Measurements from ENCODE around the gene MGP. TPM values are rescaled to one million over a fixed set of nuclear protein-coding genes. Genes with fewer than 3 reads are reported as not detected.

The MGP gene
- total and polyA plus RNA-seq, 2 of the 4 experiments (the other 2 are of a cell fraction): 1.4 to 2.7 TPM

GRCh38 chr12:14846876-14847580 lies 38.6 kb downstream of the MGP start:
- no peaks in the 10 kb centered on the region for H3K9me1 ChIP-seq (ENCODE audit: insufficient read depth, low read length)
- H3K79me1 ChIP-seq (ENCODE audit: low read depth in 1 of 2, low read length in 2 of 2): no peaks in the 10 kb centered on the region
- H3K56ac ChIP-seq (ENCODE audit: extremely low read depth, insufficient read depth, low read length): no peak overlapping the region
- no peaks in the 10 kb centered on the region for H3K27me3 ChIP-seq (ENCODE audit: control insufficient read depth, insufficient read depth, low read length)
- H4K91ac ChIP-seq (ENCODE audit: insufficient read depth, low read depth, low read length): no peak overlapping the region
- CTCF ChIA-PET: interaction anchor here (1.2 to 1.4 kb wide), 2 partner anchors 37 to 375 kb away, joined by 3 to 5 read pairs; no protein-coding TSS in a partner anchor
- TF ChIP-seq ELK1 (IDR thresholded peaks at IDR 0.05; ENCODE audit: borderline replicate concordance, low read depth, low read length) (no peak), RCOR1 (IDR thresholded peaks at IDR 0.05; ENCODE audit: insufficient replicate concordance, low read length) (no peak), NFE2L2 (IDR thresholded peaks at IDR 0.05; ENCODE audit: low read depth, low read length) (no peak), RFX5 (IDR thresholded peaks at IDR 0.05; ENCODE audit: low read depth, low read length) (no peak), CEBPB (IDR thresholded peaks at IDR 0.05; ENCODE audit: low read depth, low read length) (no peak), USF2 (IDR thresholded peaks at IDR 0.05; ENCODE audit: low read depth, low read length) (no peak), FOS (IDR thresholded peaks at IDR 0.05; ENCODE audit: low read depth, low read length) (no peak), POLR2A (IDR thresholded peaks at IDR 0.05; ENCODE audit: low read depth, low read length) (no peak), RAD21 (IDR thresholded peaks at IDR 0.05; ENCODE audit: low read length) (no peak), BHLHE40 (IDR thresholded peaks at IDR 0.05; ENCODE audit: low read depth, low read length) (no peak), MAFK (IDR thresholded peaks at IDR 0.05; ENCODE audit: low read depth, low read length) (no peak), MXI1 (IDR thresholded peaks at IDR 0.05; ENCODE audit: borderline replicate concordance, low read depth, low read length) (no peak), MAZ (IDR thresholded peaks at IDR 0.05; ENCODE audit: borderline replicate concordance, low read depth, low read length) (no peak), CTCF (conservative IDR thresholded peaks at IDR 0.05; ENCODE audit: low read depth, low read length) (no peak), CHD1 (IDR thresholded peaks at IDR 0.05; ENCODE audit: low read depth, low read length) (no peak), SMC3 (IDR thresholded peaks at IDR 0.05; ENCODE audit: low read depth, low read length) (no peak)
- intact Hi-C loops (cut with micrococcal nuclease) (loop anchor here (5.0 to 10.0 kb wide), 3 partner anchors 212 to 420 kb away; no protein-coding TSS in a partner anchor), in situ Hi-C loops (cut with MboI; ENCODE audit: low sequenced_read_pairs) (no loop called here), dilution Hi-C loops (cut with HindIII; ENCODE audit: low sequenced_read_pairs, unreplicated experiment) (no loop called here)
- H3K18ac ChIP-seq (ENCODE audit: low read depth, low read length): no peak overlapping the region
- no peak overlapping the region for H2BK15ac ChIP-seq (ENCODE audit: low read depth, low read length)
- no peak overlapping the region for H3K4ac ChIP-seq (ENCODE audit: low read depth, low read length)
- no peak for DNase-seq
- no peak overlapping the region for H3K9ac ChIP-seq (ENCODE audit: low read depth, low read length)
- POLR2A ChIA-PET (ENCODE audit: unreplicated experiment): no interaction called here
- no peak overlapping the region for H2BK20ac ChIP-seq (ENCODE audit: low read depth, low read length)
- no CpG with 5 or more reads among the region's 4 CpGs for WGBS, 2 experiments (ENCODE audit: extremely low coverage in 2 of 2, insufficient read length in 1 of 2)
- H2AK5ac ChIP-seq (ENCODE audit: low read depth, low read length): no peak overlapping the region
- no peak overlapping the region for H3K23ac ChIP-seq (ENCODE audit: low read depth, low read length)
- H2BK120ac ChIP-seq (ENCODE audit: low read depth, low read length): no peak overlapping the region
- H2BK5ac ChIP-seq (ENCODE audit: low read depth, low read length, poor library complexity, severe bottlenecking): no peak overlapping the region
- H3K9me3 ChIP-seq (ENCODE audit: control insufficient read depth, insufficient read depth, low read length): no peaks in the 10 kb centered on the region
- no peak overlapping the region for H3K14ac ChIP-seq (replicated peaks; ENCODE audit: low read depth, low read length)
- H2AFZ ChIP-seq (replicated peaks; ENCODE audit: low read length, poor library complexity): no peak overlapping the region
- H4K8ac ChIP-seq (ENCODE audit: low read depth in 2 of 2, low read length in 2 of 2): no peak overlapping the region
- H3K4me3 ChIP-seq (ENCODE audit: insufficient read depth, low read depth, low read length): no peak overlapping the region
- ATAC-seq (ENCODE audit: low read depth): no peak
- no peak overlapping the region for H3K4me2 ChIP-seq (ENCODE audit: low read depth, low read length)
- H2AK9ac ChIP-seq (replicated peaks; ENCODE audit: low read depth, low read length, poor library complexity): no peak overlapping the region
- no TSS peak for BruUV-seq (replicated peaks)
- H4K20me1 ChIP-seq (ENCODE audit: insufficient read depth, low read length): no peaks in the 10 kb centered on the region
- 0 out of 2 replicates have a peak, but pooled peaks cover 2% of the 10 kb centered on the region for H3K4me1 ChIP-seq (ENCODE audit: control insufficient read depth, insufficient read depth, low read length)
- H3K36me3 ChIP-seq (ENCODE audit: control insufficient read depth, insufficient read depth, low read length): no peaks in the 10 kb centered on the region
- no peak overlapping the region for H3K27ac ChIP-seq (ENCODE audit: insufficient read depth, low read length)
- no peak overlapping the region for H4K5ac ChIP-seq (ENCODE audit: low read depth, low read length)

Data from IMR-90 (cell line).